T-helper 17 cell (primary cell): ENCODE measurements around the gene BHLHE41. TPM values are rescaled to one million over a fixed set of nuclear protein-coding genes. Genes with fewer than 3 reads are reported as not detected.

Experiments
- ATAC-seq: fragments of 150-1000 bp; cut with Tn5 transposase; 2 replicates; pipeline ENCODE4 v1.10.0; 2021; ENCODE audit warnings: mild to moderate bottlenecking, moderate library complexity
- DNase-seq, 3 donors: peaks; one replicate each; pipeline versions ENCODE4 v3.0.0 to v3.0.0-alpha.2; 2020 to 2021
- H3K9me3 ChIP-seq: one replicate; pipeline ENCODE4 v1.7.0; 2013; ENCODE audit warnings: low read length, mild to moderate bottlenecking; ENCODE audit not compliant: control insufficient read depth, poor library complexity, severe bottlenecking
- H3K27ac Mint-ChIP-seq: one replicate; pipeline ENCODE4 v1.8.0; 2022; ENCODE audit warnings: mild to moderate bottlenecking, moderate library complexity, mixed read lengths
- H3K27me3 Mint-ChIP-seq: one replicate; pipeline ENCODE4 v1.8.0; 2022; ENCODE audit warnings: mixed read lengths
- H3K36me3 Mint-ChIP-seq: one replicate; pipeline ENCODE4 v1.8.0; 2022; ENCODE audit warnings: low read depth, mixed read lengths
- H3K4me1 Mint-ChIP-seq: one replicate; pipeline ENCODE4 v1.8.0; 2022; ENCODE audit warnings: mild to moderate bottlenecking, mixed read lengths
- H3K4me3 Mint-ChIP-seq: one replicate; pipeline ENCODE4 v1.8.0; 2022; ENCODE audit warnings: mild to moderate bottlenecking, moderate library complexity, mixed read lengths
- total RNA-seq, 4 donors: library from RNA in 2 of 4; stranded (reverse) in 2 of 4; gene quantifications; one replicate each; pipeline ENCODE4 v1.2.3 and lab custom pipeline; 2022 to 2026

BHLHE41 gene
- total RNA-seq (under 1 TPM in 1 of 2 donors, not detected in 1; 0.37 TPM), total RNA-seq (lab: John Stamatoyannopoulos, UW) (0 to 0.23 reads per million in 2 donors)

GRCh38 chr12:26124446-26125399, at the start of gene BHLHE41:
BHLHE41 (minus strand) TSS chr12:26125037; CDS start chr12:26124779, 258 bp downstream.
- peaks cover 35% of the 10 kb centered on the region for H3K4me1 Mint-ChIP-seq
- H3K27ac Mint-ChIP-seq, result no peak within 1 kb of the TSS

GRCh38 chr12:26172946-26173552, 48.2 kb upstream of the BHLHE41 start:
- peaks cover 49% of the 10 kb centered on the region for H3K27me3 Mint-ChIP-seq
- no peak for ATAC-seq
- no peak for DNase-seq

More at GRCh38 chr12:26124446-26125399, at the start of gene BHLHE41:
- no peak for DNase-seq
- Mint-ChIP-seq H3K27me3 (peaks cover 76% of the 10 kb centered on the region), H3K4me3 (peak within 1 kb of the TSS; percentile 89), H3K36me3 (peaks cover 11% of the 10 kb centered on the region)
- no peaks in the 10 kb centered on the region for H3K9me3 ChIP-seq
- ATAC-seq, result peak; percentile 18

GRCh38 chr12:26172539-26172938, 47.7 kb upstream of the BHLHE41 start:
- peaks cover 49% of the 10 kb centered on the region for H3K27me3 Mint-ChIP-seq
- no peak overlapping the region for H3K4me3 Mint-ChIP-seq
- H3K9me3 ChIP-seq, result no peaks in the 10 kb centered on the region
- H3K4me1 Mint-ChIP-seq, result peaks cover 4% of the 10 kb centered on the region
- ATAC-seq (no peak), DNase-seq (no peak)
- no peak overlapping the region for H3K27ac Mint-ChIP-seq
- no peaks in the 10 kb centered on the region for H3K36me3 Mint-ChIP-seq

More at GRCh38 chr12:26172946-26173552, 48.2 kb upstream of the BHLHE41 start:
- no peaks in the 10 kb centered on the region for H3K9me3 ChIP-seq
- H3K4me1 Mint-ChIP-seq, result peaks cover 4% of the 10 kb centered on the region
- H3K27ac Mint-ChIP-seq, result no peak overlapping the region
- H3K36me3 Mint-ChIP-seq, result no peaks in the 10 kb centered on the region
- no peak overlapping the region for H3K4me3 Mint-ChIP-seq

- Mint-ChIP-seq H3K36me3 (no peaks in the 10 kb centered on the region), H3K4me3 (no peak overlapping the region), H3K4me1 (peaks cover 4% of the 10 kb centered on the region), H3K27me3 (peaks cover 51% of the 10 kb centered on the region), H3K27ac (no peak overlapping the region)
- H3K9me3 ChIP-seq, result no peaks in the 10 kb centered on the region
- ATAC-seq (no peak), DNase-seq (no peak)
Observed at GRCh38 chr12:26172013-26172412, 47.2 kb upstream of the BHLHE41 start.

- peaks cover 3% of the 10 kb centered on the region for H3K4me1 Mint-ChIP-seq
- no peaks in the 10 kb centered on the region for H3K36me3 Mint-ChIP-seq
- H3K9me3 ChIP-seq, result no peaks in the 10 kb centered on the region
- H3K4me3 Mint-ChIP-seq, result no peak overlapping the region
- H3K27ac Mint-ChIP-seq, result no peak overlapping the region
- peaks cover 50% of the 10 kb centered on the region for H3K27me3 Mint-ChIP-seq
- ATAC-seq, result no peak
- DNase-seq, result no peak
Observed at GRCh38 chr12:26164118-26164517, 39.3 kb upstream of the BHLHE41 start.

- H3K9me3 ChIP-seq, result no peaks in the 10 kb centered on the region
- no peaks in the 10 kb centered on the region for H3K36me3 Mint-ChIP-seq
- no peak overlapping the region for H3K27ac Mint-ChIP-seq
- H3K4me1 Mint-ChIP-seq, result peaks cover 3% of the 10 kb centered on the region
- H3K27me3 Mint-ChIP-seq, result peaks cover 49% of the 10 kb centered on the region
- ATAC-seq (no peak), DNase-seq (no peak)
- no peak overlapping the region for H3K4me3 Mint-ChIP-seq
Observed at GRCh38 chr12:26162905-26163304, 38.1 kb upstream of the BHLHE41 start.

- ATAC-seq, result no peak
- no peaks in the 10 kb centered on the region for H3K9me3 ChIP-seq
- peaks cover 42% of the 10 kb centered on the region for H3K27me3 Mint-ChIP-seq
- H3K4me3 Mint-ChIP-seq, result no peak overlapping the region
- H3K4me1 Mint-ChIP-seq, result peaks cover 3% of the 10 kb centered on the region
- H3K27ac Mint-ChIP-seq, result no peak overlapping the region
- no peak for DNase-seq
- no peaks in the 10 kb centered on the region for H3K36me3 Mint-ChIP-seq
Observed at GRCh38 chr12:26162174-26162573, 37.3 kb upstream of the BHLHE41 start.

- Mint-ChIP-seq H3K4me1 (peaks cover 3% of the 10 kb centered on the region), H3K27ac (no peak overlapping the region), H3K4me3 (no peak overlapping the region), H3K27me3 (peaks cover 50% of the 10 kb centered on the region), H3K36me3 (no peaks in the 10 kb centered on the region)
- ATAC-seq (no peak), DNase-seq (no peak)
- H3K9me3 ChIP-seq, result no peaks in the 10 kb centered on the region
Observed at GRCh38 chr12:26158078-26158764, 33.4 kb upstream of the BHLHE41 start.

GRCh38 chr12:26157001-26157400, 32.2 kb upstream of the BHLHE41 start:
- ATAC-seq, result no peak
- H3K36me3 Mint-ChIP-seq, result peaks cover 2% of the 10 kb centered on the region

GRCh38 chr12:26156201-26156871, 31.5 kb upstream of the BHLHE41 start:
- H3K27me3 Mint-ChIP-seq, result peaks cover 54% of the 10 kb centered on the region
- no peak overlapping the region for H3K4me3 Mint-ChIP-seq
- H3K36me3 Mint-ChIP-seq, result peaks cover 2% of the 10 kb centered on the region
- H3K27ac Mint-ChIP-seq, result no peak overlapping the region
- peaks cover 3% of the 10 kb centered on the region for H3K4me1 Mint-ChIP-seq
- DNase-seq, result no peak
- ATAC-seq, result peak; percentile 79
- no peaks in the 10 kb centered on the region for H3K9me3 ChIP-seq

More at GRCh38 chr12:26157001-26157400, 32.2 kb upstream of the BHLHE41 start:
- no peak for DNase-seq
- Mint-ChIP-seq H3K4me3 (no peak overlapping the region), H3K4me1 (peaks cover 3% of the 10 kb centered on the region), H3K27me3 (peaks cover 54% of the 10 kb centered on the region), H3K27ac (no peak overlapping the region)
- no peaks in the 10 kb centered on the region for H3K9me3 ChIP-seq

- no peaks in the 10 kb centered on the region for H3K4me1 Mint-ChIP-seq
- no peak overlapping the region for H3K4me3 Mint-ChIP-seq
Observed at GRCh38 chr12:26153421-26154154, 28.8 kb upstream of the BHLHE41 start.

GRCh38 chr12:26152507-26153102, 27.8 kb upstream of the BHLHE41 start:
- Mint-ChIP-seq H3K4me3 (no peak overlapping the region), H3K27me3 (peaks cover 48% of the 10 kb centered on the region), H3K4me1 (no peaks in the 10 kb centered on the region), H3K36me3 (peaks cover 2% of the 10 kb centered on the region), H3K27ac (no peak overlapping the region)
- no peak for DNase-seq
- no peak for ATAC-seq
- no peaks in the 10 kb centered on the region for H3K9me3 ChIP-seq

More at GRCh38 chr12:26153421-26154154, 28.8 kb upstream of the BHLHE41 start:
- H3K9me3 ChIP-seq, result no peaks in the 10 kb centered on the region
- peaks cover 2% of the 10 kb centered on the region for H3K36me3 Mint-ChIP-seq
- no peak for ATAC-seq
- peaks cover 46% of the 10 kb centered on the region for H3K27me3 Mint-ChIP-seq
- no peak for DNase-seq
- H3K27ac Mint-ChIP-seq, result no peak overlapping the region
